SU-DHL-6 (cell line): ENCODE data around the gene RAD23A.

Experiments used
- H2AFZ ChIP-seq: fragments of 200-600 bp; sonication (generic); 2 replicates; pipeline ENCODE4 v1.6.1; 2014; ENCODE audit warnings: low read depth, mild to moderate bottlenecking, moderate library complexity, mixed read lengths, antibody characterized with exemption, low read length; ENCODE audit not compliant: severe bottlenecking
- H3F3A ChIP-seq: fragments of 200-600 bp; shearing (Covaris generic); 2 replicates; pipeline ENCODE4 v1.6.0; 2016; ENCODE audit warnings: antibody characterized with exemption, mild to moderate bottlenecking; ENCODE audit not compliant: insufficient read depth
- H3K27ac ChIP-seq: fragments of 200-600 bp; sonication (generic); 2 replicates; pipeline ENCODE4 v1.5.1; 2016; ENCODE audit warnings: low read depth, mild to moderate bottlenecking, low read length, moderate library complexity, mixed read lengths
- H3K27me3 ChIP-seq: fragments of 200-600 bp; sonication (generic), shearing (Covaris generic); 2 replicates; pipeline ENCODE4 v1.6.0; 2014; ENCODE audit warnings: mild to moderate bottlenecking, low read length
- H3K36me3 ChIP-seq: fragments of 200-600 bp; sonication (generic); 2 replicates; pipeline ENCODE4 v1.6.1; 2014; ENCODE audit warnings: mild to moderate bottlenecking, low read length, mixed read lengths
- H3K4me2 ChIP-seq: fragments of 300-600, 200-600 bp; shearing (Covaris generic), sonication (generic); 2 replicates; pipeline ENCODE4 v1.6.0; 2014; ENCODE audit warnings: low read length, low read depth, mild to moderate bottlenecking; ENCODE audit not compliant: poor library complexity, severe bottlenecking
- H3K4me3 ChIP-seq: fragments of 200-600 bp; sonication (generic); 2 replicates; pipeline ENCODE4 v1.5.1; 2014; ENCODE audit warnings: antibody characterized with exemption, low read length, mild to moderate bottlenecking, mixed read lengths; ENCODE audit not compliant: insufficient read depth, poor library complexity, severe bottlenecking
- H3K79me2 ChIP-seq: fragments of 200-600 bp; sonication (generic); 2 replicates; pipeline ENCODE4 v1.6.1; 2014; ENCODE audit warnings: mild to moderate bottlenecking, low read length, moderate library complexity; ENCODE audit not compliant: insufficient read depth
- H3K9ac ChIP-seq: fragments of 200-600 bp; sonication (generic); 2 replicates; pipeline ENCODE4 v1.7.0; 2014; ENCODE audit warnings: mild to moderate bottlenecking, low read length
- H3K9me2 ChIP-seq: fragments of 200-600 bp; sonication (generic); replicated peaks from 2 replicates; pipeline ENCODE4 v1.6.1; 2014; ENCODE audit warnings: low read length; ENCODE audit not compliant: insufficient read depth
- H3K9me3 ChIP-seq: fragments of 200-600 bp; sonication (generic); 2 replicates; pipeline ENCODE4 v1.6.1; 2014; ENCODE audit warnings: low read length, mixed read lengths; ENCODE audit not compliant: insufficient read depth
- H4K20me1 ChIP-seq: fragments of 200-600 bp; sonication (generic); 2 replicates; pipeline ENCODE4 v1.6.1; 2014; ENCODE audit warnings: low read depth, mild to moderate bottlenecking, antibody characterized with exemption, low read length, moderate library complexity, mixed read lengths
- EZH2phosphoT487 ChIP-seq: fragments of 200-600 bp; sonication (generic), shearing (Covaris generic); conservative IDR thresholded peaks from 2 replicates; pipeline ENCODE4 v1.6.1; 2018; ENCODE audit warnings: mild to moderate bottlenecking, antibody characterized with exemption, low read length, moderate library complexity, mixed read lengths
- TF ChIP-seq, protein P1 (sequence below): fragments of 200-600 bp; sonication (generic); IDR thresholded peaks from one replicate; pipeline ENCODE4 v1.5.1; 2017; ENCODE audit warnings: antibody characterized with exemption, mild to moderate bottlenecking, low read length, moderate library complexity; ENCODE audit not compliant: insufficient read depth, poor library complexity, severe bottlenecking

RAD23A gene

GRCh38 chr19:12993562-12993961, 47.9 kb downstream of the RAD23A start:
- Histone ChIP-seq H2AFZ (no peak overlapping the region), H3K9me3 (no peaks in the 10 kb centered on the region), H3K9ac (no peak overlapping the region), H3K36me3 (no peaks in the 10 kb centered on the region), H3K79me2 (no peaks in the 10 kb centered on the region), H3K9me2 (no peaks in the 10 kb centered on the region), H4K20me1 (no peaks in the 10 kb centered on the region), H3F3A (no peaks in the 10 kb centered on the region), H3K4me3 (no peak overlapping the region), H3K27me3 (no peaks in the 10 kb centered on the region), H3K27ac (no peak overlapping the region), H3K4me2 (no peak overlapping the region)
- TF ChIP-seq, protein P1, sequence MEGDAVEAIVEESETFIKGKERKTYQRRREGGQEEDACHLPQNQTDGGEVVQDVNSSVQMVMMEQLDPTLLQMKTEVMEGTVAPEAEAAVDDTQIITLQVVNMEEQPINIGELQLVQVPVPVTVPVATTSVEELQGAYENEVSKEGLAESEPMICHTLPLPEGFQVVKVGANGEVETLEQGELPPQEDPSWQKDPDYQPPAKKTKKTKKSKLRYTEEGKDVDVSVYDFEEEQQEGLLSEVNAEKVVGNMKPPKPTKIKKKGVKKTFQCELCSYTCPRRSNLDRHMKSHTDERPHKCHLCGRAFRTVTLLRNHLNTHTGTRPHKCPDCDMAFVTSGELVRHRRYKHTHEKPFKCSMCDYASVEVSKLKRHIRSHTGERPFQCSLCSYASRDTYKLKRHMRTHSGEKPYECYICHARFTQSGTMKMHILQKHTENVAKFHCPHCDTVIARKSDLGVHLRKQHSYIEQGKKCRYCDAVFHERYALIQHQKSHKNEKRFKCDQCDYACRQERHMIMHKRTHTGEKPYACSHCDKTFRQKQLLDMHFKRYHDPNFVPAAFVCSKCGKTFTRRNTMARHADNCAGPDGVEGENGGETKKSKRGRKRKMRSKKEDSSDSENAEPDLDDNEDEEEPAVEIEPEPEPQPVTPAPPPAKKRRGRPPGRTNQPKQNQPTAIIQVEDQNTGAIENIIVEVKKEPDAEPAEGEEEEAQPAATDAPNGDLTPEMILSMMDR: no peak
- no peak for TF ChIP-seq EZH2phosphoT487

DNA sequence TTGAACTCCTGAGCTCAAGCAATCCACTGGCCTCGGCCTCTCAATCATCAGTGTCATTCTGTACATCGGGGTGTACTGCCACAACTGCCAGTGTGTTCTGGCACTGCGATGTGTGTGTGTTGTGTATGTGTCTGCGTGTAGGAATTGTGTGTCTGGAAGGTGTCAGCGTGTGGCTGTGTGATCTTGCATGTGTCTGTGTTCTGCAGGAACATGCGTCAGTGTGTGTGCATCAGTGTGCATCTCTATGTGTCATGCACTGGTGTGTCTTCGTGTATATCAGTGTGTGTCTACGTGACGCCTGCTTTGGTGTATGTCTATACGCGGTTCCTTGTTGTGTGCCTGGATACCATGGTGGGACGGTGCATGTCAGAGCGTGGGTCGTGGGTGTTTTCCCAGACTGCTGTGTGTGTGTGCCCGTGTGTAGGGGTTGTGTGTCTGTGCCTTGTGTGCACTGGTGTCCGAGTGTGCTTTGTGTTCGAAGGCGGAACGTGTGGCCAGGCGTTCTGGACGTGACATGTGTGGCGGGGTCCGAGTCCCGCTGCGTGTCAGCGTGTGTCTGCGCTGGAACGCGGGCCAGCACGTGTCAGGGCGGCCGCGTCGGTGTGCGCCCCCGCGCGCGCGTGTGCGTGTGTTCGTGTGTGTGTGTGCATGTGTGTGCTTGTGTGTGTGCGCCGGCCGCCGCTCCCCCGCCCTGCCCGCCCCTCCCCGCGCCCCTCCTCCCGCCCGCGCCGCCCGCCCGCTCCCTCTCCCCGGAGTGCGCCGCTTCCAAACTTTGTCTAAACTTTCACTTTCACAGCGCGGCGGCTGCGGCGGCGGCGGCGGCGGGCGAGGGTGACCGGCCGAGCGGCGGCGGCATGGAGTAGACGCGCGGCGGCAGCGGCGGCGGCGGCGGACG, 49.3 kb downstream of the RAD23A start, which contains the start of gene NFIX:
Gene NFIX (plus strand): TSS at position 775 of the 895 bp plus-strand sequence. CDS start 363 bp downstream, outside the sequence.
- H3K9me2 ChIP-seq: no peaks in the 10 kb centered on the region
- H3K9ac ChIP-seq: no peak within 1 kb of the TSS
- H3K79me2 ChIP-seq: no peaks in the 10 kb centered on the region
- H4K20me1 ChIP-seq: no peaks in the 10 kb centered on the region
- H3F3A ChIP-seq: no peaks in the 10 kb centered on the region
- no peak within 1 kb of the TSS for H3K27ac ChIP-seq
- H3K4me2 ChIP-seq: peak within 1 kb of the TSS; percentile 32
- H3K9me3 ChIP-seq: no peaks in the 10 kb centered on the region
- H3K4me3 ChIP-seq: no peak within 1 kb of the TSS
- H2AFZ ChIP-seq: no peak within 1 kb of the TSS
- H3K36me3 ChIP-seq: no peaks in the 10 kb centered on the region
- TF ChIP-seq EZH2phosphoT487: no peak
- H3K27me3 ChIP-seq: no peaks in the 10 kb centered on the region

DNA sequence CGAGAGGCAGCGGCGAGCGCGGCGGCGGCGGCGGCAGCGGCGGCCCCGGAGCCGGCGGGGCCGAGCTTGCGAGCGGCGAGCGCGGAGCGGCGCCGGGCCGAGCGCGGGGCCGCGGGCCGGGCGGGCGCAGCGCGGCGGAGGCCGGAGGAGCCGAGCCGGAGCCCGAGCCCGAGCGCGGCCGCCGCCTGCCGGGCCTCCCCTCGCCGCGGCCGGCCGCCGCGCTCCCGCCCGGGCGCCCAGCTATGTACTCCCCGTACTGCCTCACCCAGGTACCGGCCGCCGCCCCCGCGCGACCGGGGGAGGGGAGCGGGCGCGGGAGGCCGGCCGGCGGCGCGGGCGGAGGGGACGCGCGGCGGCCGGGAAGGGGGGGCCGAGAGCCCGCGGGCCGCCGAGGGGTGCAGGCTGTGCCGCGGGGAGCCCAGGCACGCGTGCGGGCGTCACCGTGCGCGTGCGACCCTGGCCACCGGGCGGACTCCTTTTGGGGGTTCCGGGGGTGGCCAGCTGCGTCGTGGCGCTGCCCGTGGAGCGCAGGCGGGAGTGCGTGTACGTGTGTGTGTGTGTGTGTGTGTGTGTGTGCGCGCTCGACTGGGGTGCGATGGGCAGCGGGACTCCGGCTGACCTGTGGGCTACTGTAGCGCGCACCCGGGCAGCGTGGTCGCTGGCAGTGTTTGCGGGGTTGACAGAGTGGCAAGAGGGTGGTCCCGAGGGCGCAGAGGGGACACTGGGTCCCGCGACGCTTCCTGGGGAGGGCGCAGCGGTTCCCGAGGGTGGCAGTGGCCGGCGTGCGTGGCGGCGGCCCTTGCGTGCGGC, 50.1 kb downstream of the RAD23A start:
- Histone ChIP-seq H3K79me2 (no peaks in the 10 kb centered on the region), H3K36me3 (no peaks in the 10 kb centered on the region), H2AFZ (no peak overlapping the region), H3K27me3 (no peaks in the 10 kb centered on the region), H3K27ac (no peak overlapping the region), H4K20me1 (no peaks in the 10 kb centered on the region), H3K4me2 (peak overlapping the region; percentile 10), H3K9me3 (no peaks in the 10 kb centered on the region), H3K9ac (no peak overlapping the region), H3K9me2 (no peaks in the 10 kb centered on the region), H3F3A (no peaks in the 10 kb centered on the region), H3K4me3 (no peak overlapping the region)
- TF ChIP-seq, protein P1: no peak
- no peak for TF ChIP-seq EZH2phosphoT487
